HepG2 (cell line): ENCODE results near the gene XKR7. TPM values are rescaled to one million over a fixed set of nuclear protein-coding genes. Genes with fewer than 3 reads are reported as not detected.
A peak's percentile ranks its signal among the peaks of the same experiment; 100 is the strongest.

ENCODE experiments used
- ELF1 ChIP-seq: sonication (generic); formaldehyde crosslinking; IDR thresholded peaks from 2 replicates; pipeline ENCODE4 v1.4.0; 2020; ENCODE audit warnings: missing genetic modification reagents
- FOXP1 ChIP-seq, 2 experiments: fragments of 450-650 bp in 1 of 2; IDR thresholded peaks; 2 replicates each; pipeline ENCODE4 v1.6.1; 2017 to 2018; ENCODE audit warnings: antibody characterized with exemption in 1 of 2
- GABPA ChIP-seq, 2 experiments: IDR thresholded peaks; 2 replicates each; pipeline ENCODE4 v1.6.1; 2011 to 2016; ENCODE audit warnings: low read depth in 2 of 2, low read length in 1 of 2, missing biosample characterization in 1 of 2, missing genetic modification characterization in 1 of 2
- GABPB1 ChIP-seq: IDR thresholded peaks from 2 replicates; pipeline ENCODE4 v1.6.1; 2016; ENCODE audit warnings: mild to moderate bottlenecking, missing genetic modification reagents, moderate library complexity, missing compliant biosample characterization
- MBD4 ChIP-seq: IDR thresholded peaks from 2 replicates; pipeline ENCODE4 v1.6.1; 2012; ENCODE audit warnings: low read length, inconsistent platforms, borderline replicate concordance
- MIER3 ChIP-seq: IDR thresholded peaks from 2 replicates; pipeline ENCODE4 v1.6.1; 2016; ENCODE audit warnings: missing compliant biosample characterization, borderline replicate concordance
- MYNN ChIP-seq: sonication (generic); formaldehyde crosslinking; IDR thresholded peaks from 2 replicates; pipeline ENCODE4 v1.4.0; 2020; ENCODE audit warnings: mild to moderate bottlenecking, low read depth, missing genetic modification reagents
- POLR2AphosphoS5 ChIP-seq: IDR thresholded peaks from 2 replicates; pipeline ENCODE4 v1.6.1; 2012; ENCODE audit warnings: low read depth, low read length
- REXO4 ChIP-seq: sonication (generic); formaldehyde crosslinking; IDR thresholded peaks from 2 replicates; pipeline ENCODE4 v1.8.0; 2022; ENCODE audit warnings: missing genetic modification reagents, mild to moderate bottlenecking, borderline replicate concordance
- SP1 ChIP-seq, 2 experiments: fragments of 450-650 bp in 1 of 2; sonication (generic) in 1 of 2; formaldehyde crosslinking in 1 of 2; IDR thresholded peaks; 2 replicates each; pipeline versions ENCODE4 v1.4.0 to v1.6.1; 2016 to 2020; ENCODE audit warnings: missing genetic modification reagents in 1 of 2
- TEAD3 ChIP-seq: optimal IDR thresholded peaks from 2 replicates; pipeline ENCODE3; 2016; ENCODE audit warnings: borderline replicate concordance
- XBP1 ChIP-seq: sonication (generic); formaldehyde crosslinking; IDR thresholded peaks from 2 replicates; pipeline ENCODE4 v1.5.0; 2020; ENCODE audit warnings: missing genetic modification reagents
- ZBTB42 ChIP-seq: sonication (generic); formaldehyde crosslinking; IDR thresholded peaks from 2 replicates; pipeline ENCODE4 v1.5.0; 2020; ENCODE audit warnings: mild to moderate bottlenecking, missing genetic modification reagents
- ZNF225 ChIP-seq: sonication (generic); formaldehyde crosslinking; IDR thresholded peaks from 2 replicates; pipeline ENCODE4 v1.4.0; 2020; ENCODE audit warnings: mild to moderate bottlenecking, missing genetic modification reagents
- ZNF264 ChIP-seq: sonication (generic); formaldehyde crosslinking; IDR thresholded peaks from 2 replicates; pipeline ENCODE4 v1.4.0; 2020; ENCODE audit warnings: missing genetic modification reagents
- ZNF441 ChIP-seq: sonication (generic); formaldehyde crosslinking; IDR thresholded peaks from 2 replicates; pipeline ENCODE4 v1.7.0; 2021; ENCODE audit warnings: missing genetic modification reagents, borderline replicate concordance
- ZNF503 ChIP-seq: sonication (generic); formaldehyde crosslinking; IDR thresholded peaks from 2 replicates; pipeline ENCODE4 v1.4.0; 2020; ENCODE audit warnings: missing genetic modification reagents
- ZNF577 ChIP-seq: sonication (generic); formaldehyde crosslinking; IDR thresholded peaks from 2 replicates; pipeline ENCODE4 v1.4.0; 2020; ENCODE audit warnings: mild to moderate bottlenecking, low read depth, missing genetic modification reagents, borderline replicate concordance
- ZNF749 ChIP-seq: sonication (generic); formaldehyde crosslinking; IDR thresholded peaks from 2 replicates; pipeline ENCODE4 v1.8.0; 2022; ENCODE audit warnings: mild to moderate bottlenecking, missing genetic modification reagents, moderate library complexity, borderline replicate concordance
- ZSCAN22 ChIP-seq: sonication (generic); formaldehyde crosslinking; IDR thresholded peaks from 2 replicates; pipeline ENCODE4 v1.4.0; 2020; ENCODE audit warnings: mild to moderate bottlenecking, missing genetic modification reagents
- polyA plus RNA-seq, 8 experiments: library from polyadenylated mRNA; depleted of rRNA in 3 of 8; stranded (reverse) in 7 of 8; unstranded in 1 of 8; fragments of >200 nt; fragmentation: Illumina TruSeq in 4 of 8; extraction: Trizol in 4 of 8; gene quantifications; 2 replicates each; pipeline versions ENCODE4 v1.2.1 to v1.2.3, GENCODE V29; 2011 to 2016; ENCODE audit warnings: low read depth in 4 of 8, missing spikeins in 1 of 8, mixed read lengths in 1 of 8; ENCODE audit not compliant: insufficient read depth in 1 of 8
- total RNA-seq, 5 experiments: library from RNA; depleted of rRNA; stranded (reverse); fragments of >200 nt; fragmentation: Illumina TruSeq; extraction: Trizol; gene quantifications; 2 replicates each; pipeline ENCODE4 v1.2.3, GENCODE V29; 2016; ENCODE audit warnings: low read depth in 1 of 5
- TF ChIP-seq, protein P1 (sequence below): sonication (generic); formaldehyde crosslinking; IDR thresholded peaks from 2 replicates; pipeline ENCODE4 v1.9.0; 2021; ENCODE audit warnings: missing genetic modification reagents, borderline replicate concordance
- TF ChIP-seq, protein P2 (sequence below): sonication (generic); formaldehyde crosslinking; IDR thresholded peaks from 2 replicates; pipeline ENCODE4 v1.4.0; 2020; ENCODE audit warnings: missing genetic modification reagents

The XKR7 gene
- total and polyA plus RNA-seq, 2 of the 13 experiments (the other 11 are each of a cell fraction or from before 2014, with no cell fraction given): not detected

- peak; percentile 100 for TF ChIP-seq ZNF503 (CRISPR knock-in tag)
- peak; percentile 100 for TF ChIP-seq ZNF264 (CRISPR knock-in tag)
- TF ChIP-seq MIER3 (CRISPR knock-in tag): peak; percentile 100
- no peak for TF ChIP-seq GABPA (IDR thresholded peaks at IDR 0.05; ENCODE audit: low read depth, low read length)
- peak; percentile 87 for TF ChIP-seq GABPA (CRISPR knock-in tag; IDR thresholded peaks at IDR 0.05; ENCODE audit: low read depth)
- peak; percentile 100 for TF ChIP-seq ZNF577 (CRISPR knock-in tag)
- TF ChIP-seq SP1 (IDR thresholded peaks at IDR 0.05): no peak
- peak; percentile 98 for TF ChIP-seq SP1 (CRISPR knock-in tag; IDR thresholded peaks at IDR 0.05)
- peak; percentile 96 for TF ChIP-seq GABPB1 (CRISPR knock-in tag)
- peak; percentile 100 for TF ChIP-seq ZNF749 (CRISPR knock-in tag)
- TF ChIP-seq MYNN (CRISPR knock-in tag): peak; percentile 100
- TF ChIP-seq, protein P1, sequence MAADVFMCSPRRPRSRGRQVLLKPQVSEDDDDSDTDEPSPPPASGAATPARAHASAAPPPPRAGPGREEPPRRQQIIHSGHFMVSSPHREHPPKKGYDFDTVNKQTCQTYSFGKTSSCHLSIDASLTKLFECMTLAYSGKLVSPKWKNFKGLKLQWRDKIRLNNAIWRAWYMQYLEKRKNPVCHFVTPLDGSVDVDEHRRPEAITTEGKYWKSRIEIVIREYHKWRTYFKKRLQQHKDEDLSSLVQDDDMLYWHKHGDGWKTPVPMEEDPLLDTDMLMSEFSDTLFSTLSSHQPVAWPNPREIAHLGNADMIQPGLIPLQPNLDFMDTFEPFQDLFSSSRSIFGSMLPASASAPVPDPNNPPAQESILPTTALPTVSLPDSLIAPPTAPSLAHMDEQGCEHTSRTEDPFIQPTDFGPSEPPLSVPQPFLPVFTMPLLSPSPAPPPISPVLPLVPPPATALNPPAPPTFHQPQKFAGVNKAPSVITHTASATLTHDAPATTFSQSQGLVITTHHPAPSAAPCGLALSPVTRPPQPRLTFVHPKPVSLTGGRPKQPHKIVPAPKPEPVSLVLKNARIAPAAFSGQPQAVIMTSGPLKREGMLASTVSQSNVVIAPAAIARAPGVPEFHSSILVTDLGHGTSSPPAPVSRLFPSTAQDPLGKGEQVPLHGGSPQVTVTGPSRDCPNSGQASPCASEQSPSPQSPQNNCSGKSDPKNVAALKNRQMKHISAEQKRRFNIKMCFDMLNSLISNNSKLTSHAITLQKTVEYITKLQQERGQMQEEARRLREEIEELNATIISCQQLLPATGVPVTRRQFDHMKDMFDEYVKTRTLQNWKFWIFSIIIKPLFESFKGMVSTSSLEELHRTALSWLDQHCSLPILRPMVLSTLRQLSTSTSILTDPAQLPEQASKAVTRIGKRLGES (CRISPR knock-in tag): peak; percentile 100
- TF ChIP-seq ZNF225 (CRISPR knock-in tag): peak; percentile 100
- peak; percentile 98 for TF ChIP-seq ZSCAN22 (CRISPR knock-in tag)
- TF ChIP-seq FOXP1 (IDR thresholded peaks at IDR 0.05): no peak
- TF ChIP-seq FOXP1 (CRISPR knock-in tag; IDR thresholded peaks at IDR 0.05): peak; percentile 98
- no peak for TF ChIP-seq MBD4
- peak; percentile 100 for TF ChIP-seq REXO4 (CRISPR knock-in tag)
- peak; percentile 95 for TF ChIP-seq ELF1
- peak; percentile 100 for TF ChIP-seq XBP1 (CRISPR knock-in tag)
- peak; percentile 100 for TF ChIP-seq ZBTB42
- TF ChIP-seq, protein P2, sequence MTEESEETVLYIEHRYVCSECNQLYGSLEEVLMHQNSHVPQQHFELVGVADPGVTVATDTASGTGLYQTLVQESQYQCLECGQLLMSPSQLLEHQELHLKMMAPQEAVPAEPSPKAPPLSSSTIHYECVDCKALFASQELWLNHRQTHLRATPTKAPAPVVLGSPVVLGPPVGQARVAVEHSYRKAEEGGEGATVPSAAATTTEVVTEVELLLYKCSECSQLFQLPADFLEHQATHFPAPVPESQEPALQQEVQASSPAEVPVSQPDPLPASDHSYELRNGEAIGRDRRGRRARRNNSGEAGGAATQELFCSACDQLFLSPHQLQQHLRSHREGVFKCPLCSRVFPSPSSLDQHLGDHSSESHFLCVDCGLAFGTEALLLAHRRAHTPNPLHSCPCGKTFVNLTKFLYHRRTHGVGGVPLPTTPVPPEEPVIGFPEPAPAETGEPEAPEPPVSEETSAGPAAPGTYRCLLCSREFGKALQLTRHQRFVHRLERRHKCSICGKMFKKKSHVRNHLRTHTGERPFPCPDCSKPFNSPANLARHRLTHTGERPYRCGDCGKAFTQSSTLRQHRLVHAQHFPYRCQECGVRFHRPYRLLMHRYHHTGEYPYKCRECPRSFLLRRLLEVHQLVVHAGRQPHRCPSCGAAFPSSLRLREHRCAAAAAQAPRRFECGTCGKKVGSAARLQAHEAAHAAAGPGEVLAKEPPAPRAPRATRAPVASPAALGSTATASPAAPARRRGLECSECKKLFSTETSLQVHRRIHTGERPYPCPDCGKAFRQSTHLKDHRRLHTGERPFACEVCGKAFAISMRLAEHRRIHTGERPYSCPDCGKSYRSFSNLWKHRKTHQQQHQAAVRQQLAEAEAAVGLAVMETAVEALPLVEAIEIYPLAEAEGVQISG: peak; percentile 98
- no peak for TF ChIP-seq POLR2AphosphoS5
- peak; percentile 97 for TF ChIP-seq TEAD3
- TF ChIP-seq ZNF441 (CRISPR knock-in tag): peak; percentile 100
These were observed 558 bp downstream of the XKR7 start (continued) for GRCh38 chr20:31968291-31969126.
